Measurements from ENCODE around the gene AGA.

AGA gene

GRCh38 chr4:177391287-177391686, 51.0 kb downstream of the AGA start:
- H4K91ac ChIP-seq (ENCODE audit: low read length): no peak overlapping the region
- no peak overlapping the region for H2AK5ac ChIP-seq (ENCODE audit: low read length, severe bottlenecking)
- WGBS: 93% methylated on average over 2 of the region's 3 CpGs
- no peaks in the 10 kb centered on the region for H3K4me1 ChIP-seq (ENCODE audit: control insufficient read depth, insufficient read depth, low read depth, low read length)
- H3K4me2 ChIP-seq (ENCODE audit: low read length, poor library complexity, severe bottlenecking): no peak overlapping the region
- H2BK15ac ChIP-seq (ENCODE audit: low read depth, poor library complexity, severe bottlenecking): no peak overlapping the region
- H3K4ac ChIP-seq (ENCODE audit: low read depth in 1 of 2, low read length in 2 of 2): no peak overlapping the region
- no peak overlapping the region for H2BK5ac ChIP-seq (ENCODE audit: low read depth, low read length, poor library complexity, severe bottlenecking)
- no peaks in the 10 kb centered on the region for H3K9me3 ChIP-seq (ENCODE audit: control insufficient read depth, low read length)
- H2BK120ac ChIP-seq (ENCODE audit: low read depth, low read length): no peak overlapping the region
- no peaks in the 10 kb centered on the region for H3K27me3 ChIP-seq (ENCODE audit: control insufficient read depth in 1 of 2, insufficient read depth in 1 of 2, low read length in 2 of 2)
- no peak overlapping the region for H3K4me3 ChIP-seq (ENCODE audit: insufficient read depth in 1 of 2, low read depth in 1 of 2, low read length in 2 of 2)
- no peaks in the 10 kb centered on the region for H3K36me3 ChIP-seq (ENCODE audit: control insufficient read depth in 1 of 2, insufficient read depth in 2 of 2, low read depth in 1 of 2, low read length in 2 of 2)
- H2AFZ ChIP-seq (ENCODE audit: low read depth, low read length): no peak overlapping the region
- no peak overlapping the region for H2BK12ac ChIP-seq (ENCODE audit: low read length in 2 of 2)
- DNase-seq: no peak
- H3K79me1 ChIP-seq (replicated peaks; ENCODE audit: low read length, poor library complexity, severe bottlenecking): no peaks in the 10 kb centered on the region
- no peak overlapping the region for H3K18ac ChIP-seq (ENCODE audit: low read depth in 1 of 2, low read length in 2 of 2)
- no peak overlapping the region for H3K27ac ChIP-seq (ENCODE audit: low read length, poor library complexity, severe bottlenecking)
- no peak overlapping the region for H3K9ac ChIP-seq (ENCODE audit: low read length)
- no peak overlapping the region for H3K23ac ChIP-seq (ENCODE audit: low read length in 2 of 2)
- no peak overlapping the region for H3K14ac ChIP-seq (ENCODE audit: low read length in 2 of 2)
- no peak overlapping the region for H4K8ac ChIP-seq (ENCODE audit: low read length)

- Histone ChIP-seq H3K79me1 (replicated peaks; ENCODE audit: low read length, poor library complexity, severe bottlenecking) (no peaks in the 10 kb centered on the region), H2BK12ac (ENCODE audit: low read length in 2 of 2) (no peak overlapping the region), H3K4me3 (ENCODE audit: insufficient read depth in 1 of 2, low read depth in 1 of 2, low read length in 2 of 2) (no peak overlapping the region), H3K4me1 (ENCODE audit: control insufficient read depth, insufficient read depth, low read depth, low read length) (no peaks in the 10 kb centered on the region), H2AK5ac (ENCODE audit: low read length, severe bottlenecking) (no peak overlapping the region), H3K4ac (ENCODE audit: low read depth in 1 of 2, low read length in 2 of 2) (no peak overlapping the region), H2BK15ac (ENCODE audit: low read depth, poor library complexity, severe bottlenecking) (no peak overlapping the region), H3K27ac (ENCODE audit: low read length, poor library complexity, severe bottlenecking) (no peak overlapping the region), H2BK5ac (ENCODE audit: low read depth, low read length, poor library complexity, severe bottlenecking) (no peak overlapping the region), H3K9me3 (ENCODE audit: control insufficient read depth, low read length) (no peaks in the 10 kb centered on the region), H3K27me3 (ENCODE audit: control insufficient read depth in 1 of 2, insufficient read depth in 1 of 2, low read length in 2 of 2) (no peaks in the 10 kb centered on the region), H3K18ac (ENCODE audit: low read depth in 1 of 2, low read length in 2 of 2) (no peak overlapping the region), H4K8ac (ENCODE audit: low read length) (no peak overlapping the region), H3K23ac (ENCODE audit: low read length in 2 of 2) (no peak overlapping the region), H2AFZ (ENCODE audit: low read depth, low read length) (no peak overlapping the region), H3K4me2 (ENCODE audit: low read length, poor library complexity, severe bottlenecking) (no peak overlapping the region), H4K91ac (ENCODE audit: low read length) (no peak overlapping the region), H2BK120ac (ENCODE audit: low read depth, low read length) (no peak overlapping the region), H3K36me3 (ENCODE audit: control insufficient read depth in 1 of 2, insufficient read depth in 2 of 2, low read depth in 1 of 2, low read length in 2 of 2) (no peaks in the 10 kb centered on the region), H3K14ac (ENCODE audit: low read length in 2 of 2) (no peak overlapping the region), H3K9ac (ENCODE audit: low read length) (no peak overlapping the region)
- WGBS: 97% methylated on average over 5 of the region's 5 CpGs
- DNase-seq: no peak
Measured at GRCh38 chr4:177386278-177386815, 55.9 kb downstream of the AGA start.

- H3K18ac ChIP-seq (ENCODE audit: low read depth in 1 of 2, low read length in 2 of 2): no peak overlapping the region
- 83% methylated on average over 1 of the region's 2 CpGs for WGBS
Measured at GRCh38 chr4:177385576-177386277, 56.5 kb downstream of the AGA start.

GRCh38 chr4:177384856-177385397, 57.3 kb downstream of the AGA start:
- H2BK120ac ChIP-seq (ENCODE audit: low read depth, low read length): no peak overlapping the region
- no peak overlapping the region for H2BK5ac ChIP-seq (ENCODE audit: low read depth, low read length, poor library complexity, severe bottlenecking)
- no peak overlapping the region for H3K4ac ChIP-seq (ENCODE audit: low read depth in 1 of 2, low read length in 2 of 2)
- H3K9me3 ChIP-seq (ENCODE audit: control insufficient read depth, low read length): no peaks in the 10 kb centered on the region
- no peak overlapping the region for H2AFZ ChIP-seq (ENCODE audit: low read depth, low read length)
- H3K36me3 ChIP-seq (ENCODE audit: control insufficient read depth in 1 of 2, insufficient read depth in 2 of 2, low read depth in 1 of 2, low read length in 2 of 2): no peaks in the 10 kb centered on the region
- DNase-seq: no peak
- H3K14ac ChIP-seq (ENCODE audit: low read length in 2 of 2): no peak overlapping the region
- H4K8ac ChIP-seq (ENCODE audit: low read length): no peak overlapping the region
- no peak overlapping the region for H3K9ac ChIP-seq (ENCODE audit: low read length)
- H3K27ac ChIP-seq (ENCODE audit: low read length, poor library complexity, severe bottlenecking): no peak overlapping the region
- no peak overlapping the region for H3K23ac ChIP-seq (ENCODE audit: low read length in 2 of 2)
- H2AK5ac ChIP-seq (ENCODE audit: low read length, severe bottlenecking): no peak overlapping the region
- no peak overlapping the region for H4K91ac ChIP-seq (ENCODE audit: low read length)
- H3K18ac ChIP-seq (ENCODE audit: low read depth in 1 of 2, low read length in 2 of 2): no peak overlapping the region
- H3K4me3 ChIP-seq (ENCODE audit: insufficient read depth in 1 of 2, low read depth in 1 of 2, low read length in 2 of 2): no peak overlapping the region
- H3K27me3 ChIP-seq (ENCODE audit: control insufficient read depth in 1 of 2, insufficient read depth in 1 of 2, low read length in 2 of 2): no peaks in the 10 kb centered on the region
- peaks cover 4% of the 10 kb centered on the region for H3K4me1 ChIP-seq (ENCODE audit: control insufficient read depth, insufficient read depth, low read depth, low read length)
- no peak overlapping the region for H2BK15ac ChIP-seq (ENCODE audit: low read depth, poor library complexity, severe bottlenecking)
- no peaks in the 10 kb centered on the region for H3K79me1 ChIP-seq (replicated peaks; ENCODE audit: low read length, poor library complexity, severe bottlenecking)
- no peak overlapping the region for H2BK12ac ChIP-seq (ENCODE audit: low read length in 2 of 2)
- 97% methylated on average over 3 of the region's 4 CpGs for WGBS
- no peak overlapping the region for H3K4me2 ChIP-seq (ENCODE audit: low read length, poor library complexity, severe bottlenecking)

More at GRCh38 chr4:177385576-177386277, 56.5 kb downstream of the AGA start:
- no peak overlapping the region for H2BK120ac ChIP-seq (ENCODE audit: low read depth, low read length)
- no peak overlapping the region for H3K27ac ChIP-seq (ENCODE audit: low read length, poor library complexity, severe bottlenecking)
- no peak overlapping the region for H3K14ac ChIP-seq (ENCODE audit: low read length in 2 of 2)
- no peaks in the 10 kb centered on the region for H3K9me3 ChIP-seq (ENCODE audit: control insufficient read depth, low read length)
- no peak overlapping the region for H2BK15ac ChIP-seq (ENCODE audit: low read depth, poor library complexity, severe bottlenecking)
- no peak overlapping the region for H2AFZ ChIP-seq (ENCODE audit: low read depth, low read length)
- peaks cover 3% of the 10 kb centered on the region for H3K4me1 ChIP-seq (ENCODE audit: control insufficient read depth, insufficient read depth, low read depth, low read length)
- no peaks in the 10 kb centered on the region for H3K79me1 ChIP-seq (replicated peaks; ENCODE audit: low read length, poor library complexity, severe bottlenecking)
- H4K8ac ChIP-seq (ENCODE audit: low read length): no peak overlapping the region
- no peak overlapping the region for H3K9ac ChIP-seq (ENCODE audit: low read length)
- H2BK5ac ChIP-seq (ENCODE audit: low read depth, low read length, poor library complexity, severe bottlenecking): no peak overlapping the region
- H2BK12ac ChIP-seq (ENCODE audit: low read length in 2 of 2): no peak overlapping the region
- no peaks in the 10 kb centered on the region for H3K36me3 ChIP-seq (ENCODE audit: control insufficient read depth in 1 of 2, insufficient read depth in 2 of 2, low read depth in 1 of 2, low read length in 2 of 2)
- DNase-seq: no peak
- no peak overlapping the region for H3K4ac ChIP-seq (ENCODE audit: low read depth in 1 of 2, low read length in 2 of 2)
- no peak overlapping the region for H4K91ac ChIP-seq (ENCODE audit: low read length)
- no peak overlapping the region for H3K23ac ChIP-seq (ENCODE audit: low read length in 2 of 2)
- H3K4me3 ChIP-seq (ENCODE audit: insufficient read depth in 1 of 2, low read depth in 1 of 2, low read length in 2 of 2): no peak overlapping the region
- no peak overlapping the region for H2AK5ac ChIP-seq (ENCODE audit: low read length, severe bottlenecking)
- no peaks in the 10 kb centered on the region for H3K27me3 ChIP-seq (ENCODE audit: control insufficient read depth in 1 of 2, insufficient read depth in 1 of 2, low read length in 2 of 2)
- H3K4me2 ChIP-seq (ENCODE audit: low read length, poor library complexity, severe bottlenecking): no peak overlapping the region
